ENCODE data around the gene RDH5. TPM values are rescaled to one million over a fixed set of nuclear protein-coding genes. Genes with fewer than 3 reads are reported as not detected.

The RDH5 gene
- total and polyA plus RNA-seq, 2 of the 4 experiments (the other 2 are of a cell fraction), result 7.3 to 18.8 TPM

GRCh38 chr12:55743406-55744339 lies 23.5 kb downstream of the RDH5 start:
- no TSS peak for BruUV-seq (replicated peaks)
- Histone ChIP-seq H3K9me1 (ENCODE audit: insufficient read depth, low read length) (peaks cover 9% of the 10 kb centered on the region; the same call in 1 of the 2 replicates), H3K14ac (replicated peaks; ENCODE audit: low read depth, low read length) (peak overlapping the region; percentile 84; the same call in 1 of the 2 replicates), H3K56ac (ENCODE audit: extremely low read depth, insufficient read depth, low read length) (no peak overlapping the region), H3K23ac (ENCODE audit: low read depth, low read length) (peak overlapping the region; percentile 94), H3K18ac (ENCODE audit: low read depth, low read length) (peak overlapping the region; percentile 20; the same call in 1 of the 2 replicates), H3K4ac (ENCODE audit: low read depth, low read length) (peak overlapping the region; percentile 77), H3K4me3 (ENCODE audit: insufficient read depth, low read depth, low read length) (peak overlapping the region; percentile 97), H4K8ac (ENCODE audit: low read depth in 2 of 2, low read length in 2 of 2) (peak overlapping the region in 1 of 2 experiments; percentile 5; a peak in 1 of 4 replicates), H2AK9ac (replicated peaks; ENCODE audit: low read depth, low read length, poor library complexity) (peak overlapping the region; percentile 92), H3K9ac (ENCODE audit: low read depth, low read length) (peak overlapping the region; percentile 84), H3K36me3 (ENCODE audit: control insufficient read depth, insufficient read depth, low read length) (peaks cover 1% of the 10 kb centered on the region; the same call in 1 of the 2 replicates), H4K91ac (ENCODE audit: insufficient read depth, low read depth, low read length) (peak overlapping the region; percentile 41), H2AK5ac (ENCODE audit: low read depth, low read length) (peak overlapping the region; percentile 77; the same call in 1 of the 2 replicates), H3K27ac (ENCODE audit: insufficient read depth, low read length) (peak overlapping the region; percentile 46), H4K5ac (ENCODE audit: low read depth, low read length) (0 out of 2 replicates have a peak overlapping the region, but pooled peaks have one; percentile 33), H2BK20ac (ENCODE audit: low read depth, low read length) (no peak overlapping the region), H2AFZ (replicated peaks; ENCODE audit: low read length, poor library complexity) (peak overlapping the region; percentile 92), H2BK5ac (ENCODE audit: low read depth, low read length, poor library complexity, severe bottlenecking) (peak overlapping the region; percentile 37), H4K20me1 (ENCODE audit: insufficient read depth, low read length) (peaks cover 7% of the 10 kb centered on the region), H3K27me3 (ENCODE audit: control insufficient read depth, insufficient read depth, low read length) (no peaks in the 10 kb centered on the region), H3K9me3 (ENCODE audit: control insufficient read depth, insufficient read depth, low read length) (no peaks in the 10 kb centered on the region), H2BK15ac (ENCODE audit: low read depth, low read length) (no peak overlapping the region), H3K4me1 (ENCODE audit: control insufficient read depth, insufficient read depth, low read length) (peaks cover 15% of the 10 kb centered on the region), H3K79me1 (ENCODE audit: low read depth in 1 of 2, low read length in 2 of 2) (peaks cover 2 to 30% of the 10 kb centered on the region in 2 experiments; a peak in 2 of 4 replicates), H3K4me2 (ENCODE audit: low read depth, low read length) (peak overlapping the region; percentile 99), H2BK120ac (ENCODE audit: low read depth, low read length) (peak overlapping the region; percentile 41; the same call in 1 of the 2 replicates)
- WGBS, 2 experiments (ENCODE audit: extremely low coverage in 2 of 2, insufficient read length in 1 of 2), result 2% methylated on average over 44 of the region's 73 CpGs; no CpG with 5 or more reads in 1 of the 2 experiments
- DNase-seq (peak; percentile 68), ATAC-seq (ENCODE audit: low read depth) (peak; percentile 46)
- intact Hi-C loops (cut with micrococcal nuclease) (loop anchor here (5.0 kb wide), 2 partner anchors 74 to 189 kb away; partner anchors contain the start of genes DGKA, ORMDL2 and SARNP), dilution Hi-C loops (cut with HindIII; ENCODE audit: low sequenced_read_pairs, unreplicated experiment) (no loop called here), in situ Hi-C loops (cut with MboI; ENCODE audit: low sequenced_read_pairs) (no loop called here)
- TF ChIP-seq MXI1 (IDR thresholded peaks at IDR 0.05; ENCODE audit: borderline replicate concordance, low read depth, low read length) (peak; percentile 75; the same call in 1 of the 2 replicates), CTCF (conservative IDR thresholded peaks at IDR 0.05; ENCODE audit: low read depth, low read length) (0 out of 2 replicates have a peak, but pooled peaks have one; percentile 5), MAZ (IDR thresholded peaks at IDR 0.05; ENCODE audit: borderline replicate concordance, low read depth, low read length) (0 out of 2 replicates have a peak, but pooled peaks have one; percentile 4), FOS (IDR thresholded peaks at IDR 0.05; ENCODE audit: low read depth, low read length) (no peak), RAD21 (IDR thresholded peaks at IDR 0.05; ENCODE audit: low read length) (peak; percentile 23; the same call in 1 of the 2 replicates), BHLHE40 (IDR thresholded peaks at IDR 0.05; ENCODE audit: low read depth, low read length) (peak; percentile 7; the same call in 1 of the 2 replicates), CEBPB (IDR thresholded peaks at IDR 0.05; ENCODE audit: low read depth, low read length) (no peak)
- POLR2A ChIA-PET (ENCODE audit: unreplicated experiment), result no interaction called here
- CTCF ChIA-PET, result interaction anchor here (0.8 to 1.8 kb wide), 3 partner anchors 53 to 192 kb away, joined by 3 to 5 read pairs (median 3); no protein-coding TSS in a partner anchor
